Colonic mucosa (tissue), 4 donors: ENCODE data around the gene FMNL2. TPM values are rescaled to one million over a fixed set of nuclear protein-coding genes. Genes with fewer than 3 reads are reported as not detected.

Experiments
- DNase-seq: peaks from one replicate; pipeline ENCODE4 v3.0.0-alpha.2; 2020
- H3K27ac ChIP-seq: fragments of 200-600 bp; one replicate; pipeline ENCODE4 v1.8.0; 2021
- H3K27me3 ChIP-seq: fragments of 200-600 bp; one replicate; pipeline ENCODE4 v1.8.0; 2021
- H3K36me3 ChIP-seq: fragments of 200-600 bp; one replicate; pipeline ENCODE4 v1.8.0; 2021
- H3K4me1 ChIP-seq: fragments of 200-600 bp; one replicate; pipeline ENCODE4 v1.8.0; 2021; ENCODE audit warnings: mild to moderate bottlenecking
- H3K4me3 ChIP-seq: fragments of 200-600 bp; one replicate; pipeline ENCODE4 v1.8.0; 2021
- H3K9ac ChIP-seq, 2 donors: one replicate each; pipeline ENCODE4 v1.7.0; 2013; ENCODE audit warnings: control low read depth in 2 of 2, low read depth in 2 of 2, low read length in 2 of 2
- H3K9me3 ChIP-seq: fragments of 200-600 bp; one replicate; pipeline ENCODE4 v1.8.0; 2021
- intact Hi-C: fragments of 100-400 bp; cut with DNase I; formaldehyde crosslinking; loops from one replicate; pipeline ENCODE4 v1.14.1; 2022
- total RNA-seq, 2 donors: library from RNA; stranded (reverse); fragmentation: NEBNext Ultra II Directional in 1 of 2; extraction: Animal tissue kit (Norgen Biotek cat#: 25700) in 1 of 2; gene quantifications; one replicate each; pipeline ENCODE4 v1.2.1, GENCODE V29; 2021
- TF ChIP-seq, protein P1 (sequence below): fragments of 200-600 bp; IDR thresholded peaks from one replicate; pipeline ENCODE4 v1.8.0; 2022; ENCODE audit warnings: antibody characterized with exemption, mild to moderate bottlenecking
- donor health status: healthy.
- donor health status: DM: no; HTN: no; CAD: no.
- donor health status: DM: no; HTN: no; CAD: no.

Gene FMNL2
- total RNA-seq, 2 donors from 2014 or later = 10.6 to 17.5 TPM

- intact Hi-C loops = no loop called here
- H3K4me1 ChIP-seq = no peaks in the 10 kb centered on the region
- no peaks in the 10 kb centered on the region for H3K36me3 ChIP-seq
- DNase-seq = peak; percentile 28
- no peaks in the 10 kb centered on the region for H3K27me3 ChIP-seq
- H3K27ac ChIP-seq = peak overlapping the region; percentile 58
- no peak overlapping the region for H3K4me3 ChIP-seq
- H3K9ac ChIP-seq = no peak overlapping the region
- H3K9me3 ChIP-seq = no peaks in the 10 kb centered on the region
- TF ChIP-seq, protein P1, sequence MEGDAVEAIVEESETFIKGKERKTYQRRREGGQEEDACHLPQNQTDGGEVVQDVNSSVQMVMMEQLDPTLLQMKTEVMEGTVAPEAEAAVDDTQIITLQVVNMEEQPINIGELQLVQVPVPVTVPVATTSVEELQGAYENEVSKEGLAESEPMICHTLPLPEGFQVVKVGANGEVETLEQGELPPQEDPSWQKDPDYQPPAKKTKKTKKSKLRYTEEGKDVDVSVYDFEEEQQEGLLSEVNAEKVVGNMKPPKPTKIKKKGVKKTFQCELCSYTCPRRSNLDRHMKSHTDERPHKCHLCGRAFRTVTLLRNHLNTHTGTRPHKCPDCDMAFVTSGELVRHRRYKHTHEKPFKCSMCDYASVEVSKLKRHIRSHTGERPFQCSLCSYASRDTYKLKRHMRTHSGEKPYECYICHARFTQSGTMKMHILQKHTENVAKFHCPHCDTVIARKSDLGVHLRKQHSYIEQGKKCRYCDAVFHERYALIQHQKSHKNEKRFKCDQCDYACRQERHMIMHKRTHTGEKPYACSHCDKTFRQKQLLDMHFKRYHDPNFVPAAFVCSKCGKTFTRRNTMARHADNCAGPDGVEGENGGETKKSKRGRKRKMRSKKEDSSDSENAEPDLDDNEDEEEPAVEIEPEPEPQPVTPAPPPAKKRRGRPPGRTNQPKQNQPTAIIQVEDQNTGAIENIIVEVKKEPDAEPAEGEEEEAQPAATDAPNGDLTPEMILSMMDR = no peak
Measured at GRCh38 chr2:152611458-152612231, 276.7 kb downstream of the FMNL2 start.

DNA sequence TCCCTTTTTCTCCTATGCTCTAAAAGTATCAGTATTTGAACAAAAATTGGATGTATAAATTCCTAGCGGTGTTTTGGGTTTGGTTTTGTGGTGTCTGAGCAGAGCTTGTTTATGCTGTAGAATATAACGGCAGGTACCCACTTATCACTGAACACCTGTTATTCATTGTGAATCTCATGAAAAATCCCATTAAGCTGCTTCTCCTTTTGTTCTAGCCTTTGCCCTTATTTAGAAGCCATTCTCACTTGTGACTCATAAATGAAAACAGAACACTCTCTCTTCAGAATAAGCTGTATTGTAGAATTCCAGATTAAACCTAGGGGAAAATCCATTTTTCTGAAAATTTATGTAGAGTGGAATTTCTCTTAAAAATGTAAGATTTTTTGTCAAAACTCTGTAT, 278.3 kb downstream of the FMNL2 start:
- Histone ChIP-seq H3K9me3 (no peaks in the 10 kb centered on the region), H3K27ac (no peak overlapping the region), H3K9ac (no peak overlapping the region), H3K36me3 (no peaks in the 10 kb centered on the region), H3K4me3 (no peak overlapping the region), H3K27me3 (no peaks in the 10 kb centered on the region), H3K4me1 (no peaks in the 10 kb centered on the region)
- intact Hi-C loops = no loop called here
- TF ChIP-seq, protein P1 = no peak
- no peak for DNase-seq

GRCh38 chr2:152615177-152615576, 280.2 kb downstream of the FMNL2 start:
- no peaks in the 10 kb centered on the region for H3K27me3 ChIP-seq
- H3K27ac ChIP-seq = no peak overlapping the region
- TF ChIP-seq, protein P1 = no peak
- H3K4me3 ChIP-seq = no peak overlapping the region
- no peaks in the 10 kb centered on the region for H3K4me1 ChIP-seq
- no peaks in the 10 kb centered on the region for H3K9me3 ChIP-seq
- no peak overlapping the region for H3K9ac ChIP-seq
- intact Hi-C loops = no loop called here
- no peaks in the 10 kb centered on the region for H3K36me3 ChIP-seq
- no peak for DNase-seq

DNA sequence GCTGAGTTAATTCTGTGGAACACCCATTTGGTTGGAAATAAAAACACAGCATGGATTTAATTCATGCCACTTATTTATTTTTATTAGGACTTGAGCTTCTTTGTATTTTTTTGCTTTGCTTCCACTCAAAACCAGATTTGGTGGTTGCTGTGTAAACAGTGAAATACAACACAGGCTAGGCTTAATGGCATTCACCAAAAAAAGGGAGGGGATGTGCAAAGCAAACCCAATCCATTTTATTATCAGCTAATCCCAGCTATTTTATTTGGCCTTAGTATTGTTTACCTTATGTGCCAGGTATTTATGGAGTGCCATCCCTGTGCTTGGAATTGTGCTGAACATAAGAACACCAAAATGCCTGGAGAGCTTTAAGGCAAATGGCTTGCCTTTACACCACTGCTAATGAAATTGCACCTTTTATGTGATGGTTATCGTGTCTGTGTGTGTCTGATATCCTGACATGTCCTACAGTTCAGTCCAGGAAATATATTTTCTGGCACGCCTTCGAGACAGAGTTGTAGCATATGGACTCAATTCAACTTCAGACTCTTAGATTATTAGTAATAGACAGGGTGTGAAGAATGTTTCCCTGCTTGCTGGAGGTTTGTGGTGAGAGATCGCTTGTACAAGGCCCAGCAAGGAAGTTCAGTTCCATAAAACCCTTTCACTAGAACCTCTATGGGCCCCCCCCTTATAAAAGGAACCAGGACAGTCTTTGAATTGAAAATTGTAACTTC, 282.6 kb downstream of the FMNL2 start:
- Histone ChIP-seq H3K27me3 (no peaks in the 10 kb centered on the region), H3K4me3 (no peak overlapping the region), H3K9me3 (no peaks in the 10 kb centered on the region), H3K4me1 (no peaks in the 10 kb centered on the region), H3K36me3 (no peaks in the 10 kb centered on the region), H3K9ac (no peak overlapping the region), H3K27ac (no peak overlapping the region)
- intact Hi-C loops = no loop called here
- TF ChIP-seq, protein P1 = no peak
- no peak for DNase-seq

- Histone ChIP-seq H3K36me3 (no peaks in the 10 kb centered on the region), H3K4me1 (no peaks in the 10 kb centered on the region), H3K27me3 (no peaks in the 10 kb centered on the region)
Measured at GRCh38 chr2:152618193-152618564, 283.2 kb downstream of the FMNL2 start.

More at GRCh38 chr2:152618193-152618564, 283.2 kb downstream of the FMNL2 start:
- no peak for DNase-seq
- H3K4me3 ChIP-seq = no peak overlapping the region
- intact Hi-C loops = no loop called here
- no peak overlapping the region for H3K9ac ChIP-seq
- no peaks in the 10 kb centered on the region for H3K9me3 ChIP-seq
- no peak overlapping the region for H3K27ac ChIP-seq
- TF ChIP-seq, protein P1 = no peak
